ENCODE data around the gene LRRC3C. TPM values are rescaled to one million over a fixed set of nuclear protein-coding genes. Genes with fewer than 3 reads are reported as not detected.

The LRRC3C gene
- total RNA-seq, 4 donors from 2014 or later: not detected

- Histone ChIP-seq H3K4me3 (replicated peaks in 1 of 3) (no peak overlapping the region), H3K27ac (no peak overlapping the region), H3K9me3 (no peaks in the 10 kb centered on the region), H3K4me1 (peaks cover 23 to 41% of the 10 kb centered on the region in 2 donors), H3K27me3 (no peaks in the 10 kb centered on the region), H3K36me3 (peaks cover 29 to 34% of the 10 kb centered on the region in 2 donors)
- intact Hi-C loops (cut with DNase I): no loop called here
- TF ChIP-seq CTCF (IDR thresholded peaks at IDR 0.05) (no peak), POLR2A (IDR thresholded peaks at IDR 0.05) (no peak)
- DNase-seq: no peak
- 65 to 72% methylated on average over 15 of the region's 17 CpGs for WGBS, 2 donors
Observed at GRCh38 chr17:39923836-39924690, 3.5 kb upstream of the LRRC3C start.

GRCh38 chr17:39924691-39925055, 2.9 kb upstream of the LRRC3C start:
- H3K27ac ChIP-seq: peak overlapping the region in 1 of 3 donors; percentile 3
- H3K4me3 ChIP-seq (replicated peaks in 1 of 3): no peak overlapping the region
- peaks cover 29 to 34% of the 10 kb centered on the region in 2 donors for H3K36me3 ChIP-seq
- TF ChIP-seq POLR2A (IDR thresholded peaks at IDR 0.05) (no peak), CTCF (IDR thresholded peaks at IDR 0.05) (no peak)
- H3K4me1 ChIP-seq: peaks cover 27 to 46% of the 10 kb centered on the region in 2 donors
- intact Hi-C loops (cut with DNase I): no loop called here
- 57 to 66% methylated on average over 3 of the region's 3 CpGs for WGBS, 2 donors
- H3K9me3 ChIP-seq: no peaks in the 10 kb centered on the region
- H3K27me3 ChIP-seq: no peaks in the 10 kb centered on the region
- no peak for DNase-seq

- peaks cover 27 to 48% of the 10 kb centered on the region in 2 donors for H3K4me1 ChIP-seq
- no peak for TF ChIP-seq POLR2A (IDR thresholded peaks at IDR 0.05)
- no peak for TF ChIP-seq CTCF (IDR thresholded peaks at IDR 0.05)
- DNase-seq: no peak
- peaks cover 26 to 32% of the 10 kb centered on the region in 2 donors for H3K36me3 ChIP-seq
- 82 to 87% methylated on average over 11 of the region's 11 CpGs for WGBS, 2 donors
- H3K27me3 ChIP-seq: no peaks in the 10 kb centered on the region
- H3K27ac ChIP-seq: peak overlapping the region in 1 of 3 donors; percentile 7
- H3K9me3 ChIP-seq: no peaks in the 10 kb centered on the region
- H3K4me3 ChIP-seq (replicated peaks in 1 of 3): no peak overlapping the region
- intact Hi-C loops (cut with DNase I): no loop called here
Observed at GRCh38 chr17:39925282-39926134, 2.0 kb upstream of the LRRC3C start.

GRCh38 chr17:39926135-39926587, 1.4 kb upstream of the LRRC3C start:
- peaks cover 22 to 28% of the 10 kb centered on the region in 2 donors for H3K36me3 ChIP-seq
- H3K4me3 ChIP-seq (replicated peaks in 1 of 3): peak overlapping the region in 1 of 3 donors; percentile 98
- no peaks in the 10 kb centered on the region for H3K9me3 ChIP-seq
- DNase-seq: no peak
- 20 to 31% methylated on average over 4 of the region's 4 CpGs for WGBS, 2 donors
- H3K27me3 ChIP-seq: no peaks in the 10 kb centered on the region
- intact Hi-C loops (cut with DNase I): no loop called here
- peaks cover 27 to 48% of the 10 kb centered on the region in 2 donors for H3K4me1 ChIP-seq
- TF ChIP-seq CTCF (IDR thresholded peaks at IDR 0.05): no peak
- peak overlapping the region in 2 of 3 donors; percentile 95 for H3K27ac ChIP-seq
